Vagina (tissue), 2 donors: Measurements from ENCODE around the gene DNAJC9. TPM values are rescaled to one million over a fixed set of nuclear protein-coding genes. Genes with fewer than 3 reads are reported as not detected.
A peak's percentile ranks its signal among the peaks of the same experiment; 100 is the strongest.
"Not testable (repeated sequence)": the region's sequence is repeated elsewhere in the genome, so short reads cannot be mapped to it uniquely, and the experiment has no call there.

Experiments used
- DNase-seq, 2 donors: peaks; one replicate each; pipeline ENCODE4 v3.0.0-alpha.2; 2017; ENCODE audit errors: extremely low spot score in 2 of 2
- H3K27ac ChIP-seq: fragments of 200-600 bp; sonication (generic); one replicate; pipeline ENCODE4 v1.5.1; 2019
- H3K27me3 ChIP-seq: fragments of 200-600 bp; sonication (generic); one replicate; pipeline ENCODE4 v1.5.1; 2019
- H3K36me3 ChIP-seq, 2 donors: fragments of 200-600 bp; sonication (generic); one replicate each; pipeline ENCODE4 v1.5.1; 2017 to 2019
- H3K4me1 ChIP-seq: fragments of 200-600 bp; sonication (generic); one replicate; pipeline ENCODE4 v1.5.1; 2019
- H3K4me3 ChIP-seq, 2 donors: fragments of 200-600 bp; sonication (generic); 1 replicate in 1 of 2; 2 replicates in 1 of 2; pipeline ENCODE4 v1.5.1; 2016 to 2019
- H3K9me3 ChIP-seq: fragments of 200-600 bp; sonication (generic); one replicate; pipeline ENCODE4 v1.5.1; 2019
- CTCF ChIP-seq, 3 experiments: fragments of 450-650 bp in 2 of 3; fragments of 200-600 bp in 1 of 3; sonication (generic) in 1 of 3; IDR thresholded peaks; one replicate each; pipeline ENCODE4 v1.5.1; 2017 to 2019; ENCODE audit warnings: antibody characterized with exemption in 3 of 3, mild to moderate bottlenecking in 2 of 3, moderate library complexity in 2 of 3
- POLR2A ChIP-seq, 2 donors: fragments of 450-650 bp; IDR thresholded peaks; one replicate each; pipeline ENCODE4 v1.6.1; 2017; ENCODE audit warnings: antibody characterized with exemption in 2 of 2, mild to moderate bottlenecking in 2 of 2, moderate library complexity in 2 of 2
- POLR2AphosphoS5 ChIP-seq, 2 donors: sonication (generic); formaldehyde crosslinking; IDR thresholded peaks; one replicate each; pipeline ENCODE4 v1.9.0; 2017; ENCODE audit warnings: antibody characterized with exemption in 2 of 2, mild to moderate bottlenecking in 2 of 2, low read depth in 1 of 2; ENCODE audit not compliant: insufficient read depth in 1 of 2
- intact Hi-C: fragments of 100-400 bp; cut with DNase I; formaldehyde crosslinking; loops from one replicate; pipeline ENCODE4 v1.15.1; 2023
- total RNA-seq: library from RNA; depleted of rRNA; stranded (reverse); fragments of >200 nt; gene quantifications from one replicate; pipeline ENCODE4 v1.2.3, GENCODE V29; 2016

The DNAJC9 gene
- total RNA-seq, 1 donor from 2014 or later, result 16.2 TPM

GRCh38 chr10:73261362-73261995, 14.4 kb upstream of the DNAJC9 start:
- intact Hi-C loops, result no loop called here

GRCh38 chr10:73258612-73259011, 11.6 kb upstream of the DNAJC9 start:
- H3K27ac ChIP-seq, H3K27me3 ChIP-seq, H3K4me3 ChIP-seq, DNase-seq, intact Hi-C loops, H3K4me1 ChIP-seq, H3K36me3 ChIP-seq, H3K9me3 ChIP-seq: not testable (repeated sequence)

More at GRCh38 chr10:73261362-73261995, 14.4 kb upstream of the DNAJC9 start:
- Histone ChIP-seq H3K4me1 (no peaks in the 10 kb centered on the region), H3K36me3 (no peaks in the 10 kb centered on the region), H3K27me3 (no peaks in the 10 kb centered on the region), H3K4me3 (no peak overlapping the region), H3K27ac (no peak overlapping the region), H3K9me3 (no peaks in the 10 kb centered on the region)
- DNase-seq, result no peak
- TF ChIP-seq CTCF (IDR thresholded peaks at IDR 0.05), result no peak
- no peak for TF ChIP-seq POLR2A (IDR thresholded peaks at IDR 0.05)
- no peak for TF ChIP-seq POLR2AphosphoS5 (IDR thresholded peaks at IDR 0.05; ENCODE audit: insufficient read depth in 1 of 2, low read depth in 1 of 2)

- no peak for TF ChIP-seq POLR2A (IDR thresholded peaks at IDR 0.05)
- no peak for TF ChIP-seq CTCF (IDR thresholded peaks at IDR 0.05)
- no peak for TF ChIP-seq POLR2AphosphoS5 (IDR thresholded peaks at IDR 0.05; ENCODE audit: insufficient read depth in 1 of 2, low read depth in 1 of 2)
- no peaks in the 10 kb centered on the region for H3K9me3 ChIP-seq
- H3K27me3 ChIP-seq, result no peaks in the 10 kb centered on the region
- no peak for DNase-seq
- H3K36me3 ChIP-seq, result peaks cover 0 to 14% of the 10 kb centered on the region in 2 donors
- H3K4me3 ChIP-seq, result peak overlapping the region; percentile 74 to 85
- intact Hi-C loops, result no loop called here
- H3K4me1 ChIP-seq, result peaks cover 29% of the 10 kb centered on the region
- peak overlapping the region; percentile 81 for H3K27ac ChIP-seq
These were observed 6.1 kb upstream of the DNAJC9 start for GRCh38 chr10:73253225-73253555.

- Histone ChIP-seq H3K4me1 (peaks cover 32% of the 10 kb centered on the region), H3K27ac (peak within 1 kb of the TSS; percentile 81), H3K36me3 (peaks cover 0 to 14% of the 10 kb centered on the region in 2 donors), H3K4me3 (peak within 1 kb of the TSS; percentile 74 to 85), H3K27me3 (no peaks in the 10 kb centered on the region), H3K9me3 (no peaks in the 10 kb centered on the region)
- DNase-seq, result peak; percentile 97 to 98
- intact Hi-C loops, result no loop called here
- no peak for TF ChIP-seq CTCF (IDR thresholded peaks at IDR 0.05)
- TF ChIP-seq POLR2A (IDR thresholded peaks at IDR 0.05), result peak in 1 of 2 donors; percentile 46
- TF ChIP-seq POLR2AphosphoS5 (IDR thresholded peaks at IDR 0.05; ENCODE audit: insufficient read depth in 1 of 2, low read depth in 1 of 2), result peak; percentile 96 to 100
These were observed 5.6 kb upstream of the DNAJC9 start, which contains the start of gene MRPS16 for GRCh38 chr10:73252445-73253224. Gene MRPS16 (minus strand): TSS chr10:73252644. CDS start chr10:73252482, 162 bp downstream.

GRCh38 chr10:73251683-73252444, 4.8 kb upstream of the DNAJC9 start:
- peaks cover 0 to 14% of the 10 kb centered on the region in 2 donors for H3K36me3 ChIP-seq
- no peak for DNase-seq
- H3K9me3 ChIP-seq, result no peaks in the 10 kb centered on the region
- peaks cover 35% of the 10 kb centered on the region for H3K4me1 ChIP-seq
- intact Hi-C loops, result no loop called here
- H3K4me3 ChIP-seq, result peak overlapping the region; percentile 74 to 85
- no peak for TF ChIP-seq CTCF (IDR thresholded peaks at IDR 0.05)
- no peak for TF ChIP-seq POLR2AphosphoS5 (IDR thresholded peaks at IDR 0.05; ENCODE audit: insufficient read depth in 1 of 2, low read depth in 1 of 2)
- TF ChIP-seq POLR2A (IDR thresholded peaks at IDR 0.05), result no peak
- peak overlapping the region; percentile 81 for H3K27ac ChIP-seq
- H3K27me3 ChIP-seq, result no peaks in the 10 kb centered on the region
